K562 (cell line): ENCODE data around the gene CCDC192.

ENCODE experiments used
- BMI1 ChIP-seq: fragments of 150-350 bp; IDR thresholded peaks from 2 replicates; pipeline ENCODE4 v1.6.1; 2014; ENCODE audit warnings: low read length
- EGR1 ChIP-seq: fragments of 450-650 bp; conservative IDR thresholded peaks from 2 replicates; pipeline ENCODE4 v1.6.1; 2017; ENCODE audit warnings: mild to moderate bottlenecking
- HSF4 ChIP-seq: fragments of 250-450 bp; sonication (Bioruptor Pico); IDR thresholded peaks from 2 replicates; pipeline ENCODE4 v2.1.2; 2022; ENCODE audit warnings: mild to moderate bottlenecking, moderate library complexity, borderline replicate concordance
- JUN ChIP-seq, 2 experiments: sonication (generic) in 1 of 2; formaldehyde crosslinking in 1 of 2; IDR thresholded peaks; 2 replicates each; pipeline versions ENCODE4 v1.6.1 to v1.8.0; 2012 to 2022; ENCODE audit warnings: borderline replicate concordance in 2 of 2, mild to moderate bottlenecking in 2 of 2, improper control_type of control experiment in 1 of 2, low read depth in 1 of 2, low read length in 1 of 2, missing genetic modification reagents in 1 of 2
- KDM2B ChIP-seq: fragments of 250-450 bp; sonication (Bioruptor Pico); IDR thresholded peaks from 2 replicates; pipeline ENCODE4 v1.8.0; 2021; ENCODE audit warnings: mild to moderate bottlenecking, moderate library complexity
- POLR2AphosphoS5 ChIP-seq: IDR thresholded peaks from 2 replicates; pipeline ENCODE4 v1.6.1; 2011; ENCODE audit warnings: mild to moderate bottlenecking, low read depth, low read length, moderate library complexity; ENCODE audit not compliant: control insufficient read depth, insufficient read depth
- RBM22 ChIP-seq: fragments of 200-400 bp; formaldehyde crosslinking; IDR thresholded peaks from 2 replicates; pipeline ENCODE4 v1.6.1; 2018; ENCODE audit warnings: low read length, low read depth; ENCODE audit not compliant: poor library complexity, severe bottlenecking
- TCFL5 ChIP-seq: fragments of 250-450 bp; sonication (Bioruptor Pico); conservative IDR thresholded peaks from 2 replicates; pipeline ENCODE4 v1.6.1; 2021; ENCODE audit warnings: mild to moderate bottlenecking, moderate library complexity, matching md5 sums
- TF ChIP-seq, protein P1 (sequence below), 3 experiments: IDR thresholded peaks in 2 of 3; conservative IDR thresholded peaks in 1 of 3; 2 replicates each; pipeline ENCODE4 v1.5.1; 2011 to 2012; ENCODE audit warnings: low read length in 3 of 3, mild to moderate bottlenecking in 3 of 3, control low read depth in 2 of 3, improper control_type of control experiment in 1 of 3, inconsistent platforms in 1 of 3, low read depth in 1 of 3, mixed read lengths in 1 of 3, moderate library complexity in 1 of 3; ENCODE audit not compliant: insufficient read depth in 2 of 3
- TF ChIP-seq, protein P2 (sequence below): sonication (generic); formaldehyde crosslinking; IDR thresholded peaks from 2 replicates; pipeline ENCODE4 v1.9.0; 2022; ENCODE audit warnings: mild to moderate bottlenecking, missing genetic modification reagents
- TF ChIP-seq, protein P3 (sequence below): fragments of 150-350 bp; conservative IDR thresholded peaks from 2 replicates; pipeline ENCODE4 v1.6.1; 2014; ENCODE audit warnings: low read length

DNA sequence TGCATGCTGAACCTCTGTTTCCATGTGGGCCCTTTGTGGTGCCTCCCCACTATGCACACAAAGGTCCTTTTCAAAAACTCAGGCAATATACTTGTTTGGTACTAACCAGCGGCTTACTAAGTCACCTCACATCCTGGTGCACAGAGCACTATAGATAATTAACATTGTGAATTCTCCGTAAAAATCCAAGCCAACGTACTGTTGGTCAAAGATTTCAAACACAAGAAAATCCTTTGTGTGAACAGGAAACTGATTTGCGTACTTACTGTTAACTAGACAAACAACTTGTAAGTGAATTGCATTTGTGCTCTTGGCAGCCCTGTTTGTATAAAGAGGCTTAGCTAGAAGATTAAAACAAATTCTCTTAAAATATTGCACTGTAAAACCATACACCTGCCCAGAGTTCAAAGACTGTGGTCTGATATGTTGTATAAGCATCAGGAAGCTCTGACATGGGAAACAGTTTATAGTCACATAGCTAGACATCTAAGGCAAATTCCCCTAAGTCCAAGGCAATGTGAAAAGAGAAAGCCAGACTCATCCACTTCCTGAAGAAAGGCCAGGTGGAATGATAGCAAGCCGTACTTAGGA, 255.3 kb downstream of the CCDC192 start:
- TF ChIP-seq POLR2AphosphoS5 = no peak
- TF ChIP-seq JUN (IDR thresholded peaks at IDR 0.05; ENCODE audit: borderline replicate concordance, low read depth, low read length) = no peak
- TF ChIP-seq JUN (CRISPR knock-in tag; IDR thresholded peaks at IDR 0.05; ENCODE audit: borderline replicate concordance) = no peak
- TF ChIP-seq, protein P1, sequence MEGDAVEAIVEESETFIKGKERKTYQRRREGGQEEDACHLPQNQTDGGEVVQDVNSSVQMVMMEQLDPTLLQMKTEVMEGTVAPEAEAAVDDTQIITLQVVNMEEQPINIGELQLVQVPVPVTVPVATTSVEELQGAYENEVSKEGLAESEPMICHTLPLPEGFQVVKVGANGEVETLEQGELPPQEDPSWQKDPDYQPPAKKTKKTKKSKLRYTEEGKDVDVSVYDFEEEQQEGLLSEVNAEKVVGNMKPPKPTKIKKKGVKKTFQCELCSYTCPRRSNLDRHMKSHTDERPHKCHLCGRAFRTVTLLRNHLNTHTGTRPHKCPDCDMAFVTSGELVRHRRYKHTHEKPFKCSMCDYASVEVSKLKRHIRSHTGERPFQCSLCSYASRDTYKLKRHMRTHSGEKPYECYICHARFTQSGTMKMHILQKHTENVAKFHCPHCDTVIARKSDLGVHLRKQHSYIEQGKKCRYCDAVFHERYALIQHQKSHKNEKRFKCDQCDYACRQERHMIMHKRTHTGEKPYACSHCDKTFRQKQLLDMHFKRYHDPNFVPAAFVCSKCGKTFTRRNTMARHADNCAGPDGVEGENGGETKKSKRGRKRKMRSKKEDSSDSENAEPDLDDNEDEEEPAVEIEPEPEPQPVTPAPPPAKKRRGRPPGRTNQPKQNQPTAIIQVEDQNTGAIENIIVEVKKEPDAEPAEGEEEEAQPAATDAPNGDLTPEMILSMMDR (IDR thresholded peaks at IDR 0.05 in 2 of 3, conservative IDR thresholded peaks at IDR 0.05 in 1 of 3; ENCODE audit: insufficient read depth in 2 of 3, low read depth in 1 of 3, low read length in 3 of 3) = no peak
- TF ChIP-seq BMI1 = no peak
- TF ChIP-seq HSF4 (CRISPR knock-in tag) = no peak
- TF ChIP-seq, protein P2, sequence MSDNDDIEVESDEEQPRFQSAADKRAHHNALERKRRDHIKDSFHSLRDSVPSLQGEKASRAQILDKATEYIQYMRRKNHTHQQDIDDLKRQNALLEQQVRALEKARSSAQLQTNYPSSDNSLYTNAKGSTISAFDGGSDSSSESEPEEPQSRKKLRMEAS (CRISPR knock-in tag) = no peak
- TF ChIP-seq, protein P3, sequence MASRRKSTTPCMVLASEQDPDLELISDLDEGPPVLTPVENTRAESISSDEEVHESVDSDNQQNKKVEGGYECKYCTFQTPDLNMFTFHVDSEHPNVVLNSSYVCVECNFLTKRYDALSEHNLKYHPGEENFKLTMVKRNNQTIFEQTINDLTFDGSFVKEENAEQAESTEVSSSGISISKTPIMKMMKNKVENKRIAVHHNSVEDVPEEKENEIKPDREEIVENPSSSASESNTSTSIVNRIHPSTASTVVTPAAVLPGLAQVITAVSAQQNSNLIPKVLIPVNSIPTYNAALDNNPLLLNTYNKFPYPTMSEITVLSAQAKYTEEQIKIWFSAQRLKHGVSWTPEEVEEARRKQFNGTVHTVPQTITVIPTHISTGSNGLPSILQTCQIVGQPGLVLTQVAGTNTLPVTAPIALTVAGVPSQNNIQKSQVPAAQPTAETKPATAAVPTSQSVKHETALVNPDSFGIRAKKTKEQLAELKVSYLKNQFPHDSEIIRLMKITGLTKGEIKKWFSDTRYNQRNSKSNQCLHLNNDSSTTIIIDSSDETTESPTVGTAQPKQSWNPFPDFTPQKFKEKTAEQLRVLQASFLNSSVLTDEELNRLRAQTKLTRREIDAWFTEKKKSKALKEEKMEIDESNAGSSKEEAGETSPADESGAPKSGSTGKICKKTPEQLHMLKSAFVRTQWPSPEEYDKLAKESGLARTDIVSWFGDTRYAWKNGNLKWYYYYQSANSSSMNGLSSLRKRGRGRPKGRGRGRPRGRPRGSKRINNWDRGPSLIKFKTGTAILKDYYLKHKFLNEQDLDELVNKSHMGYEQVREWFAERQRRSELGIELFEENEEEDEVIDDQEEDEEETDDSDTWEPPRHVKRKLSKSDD = no peak
- TF ChIP-seq KDM2B (CRISPR knock-in tag) = no peak
- no peak for TF ChIP-seq EGR1
- no peak for TF ChIP-seq TCFL5 (CRISPR knock-in tag)
- no peak for TF ChIP-seq RBM22
